ENCODE results near the gene ITPR3. TPM values are rescaled to one million over a fixed set of nuclear protein-coding genes. Genes with fewer than 3 reads are reported as not detected.

The ITPR3 gene
- total RNA-seq, 1 experiment from 2014 or later = 103 TPM

DNA sequence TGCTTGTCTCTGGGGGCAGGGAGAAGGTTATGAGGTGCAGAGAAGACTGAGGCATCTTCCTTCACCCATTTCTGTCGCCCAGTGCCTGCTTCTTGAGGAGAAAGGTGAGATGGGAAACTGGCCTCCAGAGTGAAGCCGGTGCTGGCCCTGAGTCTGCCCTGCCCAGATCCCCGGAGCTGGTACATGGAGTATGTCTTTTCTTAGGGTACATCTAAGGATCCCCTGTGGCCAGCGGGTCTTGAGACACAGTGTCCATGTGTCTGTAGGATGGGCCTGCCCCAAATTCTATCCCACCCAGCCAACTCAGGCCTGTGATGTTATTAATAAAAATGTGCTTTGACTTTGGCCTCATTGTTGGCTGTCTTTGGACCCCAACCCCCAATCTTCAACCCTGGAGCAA, 32.2 kb upstream of the ITPR3 start:
- Histone ChIP-seq H3K9me2 (ENCODE audit: insufficient read depth) (no peaks in the 10 kb centered on the region), H3K27ac (ENCODE audit: low read depth, low read length) (peak overlapping the region; percentile 86; the same call in 1 of the 2 replicates), H2AFZ (ENCODE audit: low read depth, low read length, poor library complexity, severe bottlenecking) (no peak overlapping the region), H3K4me1 (ENCODE audit: control insufficient read depth in 1 of 2, insufficient read depth in 2 of 2, low read length in 2 of 2) (peaks cover 26 to 68% of the 10 kb centered on the region in 2 experiments), H3K9me3 (ENCODE audit: control insufficient read depth in 1 of 2, insufficient read depth in 1 of 2, low read depth in 1 of 2, low read length in 2 of 2) (no peaks in the 10 kb centered on the region), H3K9ac (ENCODE audit: low read length) (peak overlapping the region; percentile 71; the same call in 1 of the 2 replicates), H4K20me1 (ENCODE audit: insufficient read depth) (no peaks in the 10 kb centered on the region), H3K27me3 (ENCODE audit: insufficient read depth, low read length) (no peaks in the 10 kb centered on the region), H3K4me3 (replicated peaks in 1 of 2; ENCODE audit: low read depth in 1 of 2, low read length in 2 of 2) (no peak overlapping the region), H3K79me2 (ENCODE audit: insufficient read depth, low read length) (no peaks in the 10 kb centered on the region), H3K4me2 (ENCODE audit: low read length) (peak overlapping the region; percentile 93; the same call in 1 of the 2 replicates), H3K36me3 (ENCODE audit: control insufficient read depth in 1 of 2, insufficient read depth in 2 of 2, low read length in 2 of 2) (no peaks in the 10 kb centered on the region)
- ATAC-seq (no peak), DNase-seq (ENCODE audit: low read depth, low spot score) (no peak)
- no TSS peak for BruUV-seq (replicated peaks)
- CTCF ChIA-PET = no interaction called here
- RAD21 ChIA-PET (ENCODE audit: low non-redundant PET in 1 of 2, low total read pairs in 2 of 2, uncharacterized antibody in 2 of 2, unreplicated experiment in 2 of 2) = interaction anchor here in 1 of 2 experiments (2.0 kb wide), 1 partner anchor 19 kb away, joined by 14 read pairs; no protein-coding TSS in a partner anchor
- TF ChIP-seq CBX3 (IDR thresholded peaks at IDR 0.05; ENCODE audit: low read depth) (no peak), EGR1 (IDR thresholded peaks at IDR 0.05; ENCODE audit: low read depth) (no peak), ZBTB33 (IDR thresholded peaks at IDR 0.05; ENCODE audit: extremely low read depth, insufficient replicate concordance, low read length) (no peak)
- TF ChIP-seq, protein P1, sequence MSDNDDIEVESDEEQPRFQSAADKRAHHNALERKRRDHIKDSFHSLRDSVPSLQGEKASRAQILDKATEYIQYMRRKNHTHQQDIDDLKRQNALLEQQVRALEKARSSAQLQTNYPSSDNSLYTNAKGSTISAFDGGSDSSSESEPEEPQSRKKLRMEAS (IDR thresholded peaks at IDR 0.05) = no peak
- POLR2A ChIA-PET = no interaction called here
- intact Hi-C loops (cut with micrococcal nuclease) = loop anchor here (5.0 to 10.0 kb wide), 3 partner anchors 33 to 566 kb away; partner anchors contain the start of gene ITPR3

- Histone ChIP-seq H3K27me3 (ENCODE audit: insufficient read depth, low read length) (no peaks in the 10 kb centered on the region), H3K4me3 (replicated peaks in 1 of 2; ENCODE audit: low read depth in 1 of 2, low read length in 2 of 2) (no peak overlapping the region), H3K4me1 (ENCODE audit: control insufficient read depth in 1 of 2, insufficient read depth in 2 of 2, low read length in 2 of 2) (peaks cover 26 to 68% of the 10 kb centered on the region in 2 experiments), H3K79me2 (ENCODE audit: insufficient read depth, low read length) (no peaks in the 10 kb centered on the region), H3K36me3 (ENCODE audit: control insufficient read depth in 1 of 2, insufficient read depth in 2 of 2, low read length in 2 of 2) (no peaks in the 10 kb centered on the region), H3K4me2 (ENCODE audit: low read length) (peak overlapping the region; percentile 93), H4K20me1 (ENCODE audit: insufficient read depth) (no peaks in the 10 kb centered on the region), H3K9me3 (ENCODE audit: control insufficient read depth in 1 of 2, insufficient read depth in 1 of 2, low read depth in 1 of 2, low read length in 2 of 2) (no peaks in the 10 kb centered on the region), H3K27ac (ENCODE audit: low read depth, low read length) (peak overlapping the region; percentile 86), H2AFZ (ENCODE audit: low read depth, low read length, poor library complexity, severe bottlenecking) (no peak overlapping the region), H3K9ac (ENCODE audit: low read length) (peak overlapping the region; percentile 71; the same call in 1 of the 2 replicates), H3K9me2 (ENCODE audit: insufficient read depth) (no peaks in the 10 kb centered on the region)
- ChIA-PET CTCF (interaction anchor here (1.0 to 1.4 kb wide), 11 partner anchors 9 to 155 kb away, joined by 3 to 17 read pairs (median 7); partner anchors contain the start of gene BAK1), RAD21 (ENCODE audit: low non-redundant PET in 1 of 2, low total read pairs in 2 of 2, uncharacterized antibody in 2 of 2, unreplicated experiment in 2 of 2) (interaction anchor here (0.7 to 2.0 kb wide), 4 partner anchors 18 to 43 kb away, joined by 3 to 14 read pairs (median 4); partner anchors contain the start of gene ITPR3 (in 1 of the 2)), POLR2A (interaction anchor here (0.8 to 1.3 kb wide), 4 partner anchors 10 to 33 kb away, joined by 3 to 8 read pairs (median 6); no protein-coding TSS in a partner anchor)
- intact Hi-C loops (cut with micrococcal nuclease) = loop anchor here (5.0 to 10.0 kb wide), 3 partner anchors 33 to 565 kb away; partner anchors contain the start of gene ITPR3
- DNase-seq (ENCODE audit: low read depth, low spot score) (no peak), ATAC-seq (no peak)
- BruUV-seq (replicated peaks) = no TSS peak
- TF ChIP-seq FOSL1 (IDR thresholded peaks at IDR 0.05; ENCODE audit: low read depth) (no peak), ELF1 (IDR thresholded peaks at IDR 0.05; ENCODE audit: borderline replicate concordance, low read depth) (no peak), REST (IDR thresholded peaks at IDR 0.05; ENCODE audit: low read depth) (no peak), ZBTB33 (IDR thresholded peaks at IDR 0.05; ENCODE audit: extremely low read depth, insufficient replicate concordance, low read length) (no peak), EZH2phosphoT487 (IDR thresholded peaks at IDR 0.05; ENCODE audit: borderline replicate concordance) (no peak), ZFX (IDR thresholded peaks at IDR 0.05) (no peak), EGR1 (IDR thresholded peaks at IDR 0.05; ENCODE audit: low read depth) (no peak), SP1 (IDR thresholded peaks at IDR 0.05; ENCODE audit: low read depth) (no peak)
- TF ChIP-seq, protein P2, sequence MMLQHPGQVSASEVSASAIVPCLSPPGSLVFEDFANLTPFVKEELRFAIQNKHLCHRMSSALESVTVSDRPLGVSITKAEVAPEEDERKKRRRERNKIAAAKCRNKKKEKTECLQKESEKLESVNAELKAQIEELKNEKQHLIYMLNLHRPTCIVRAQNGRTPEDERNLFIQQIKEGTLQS (IDR thresholded peaks at IDR 0.05) = no peak
These were observed 31.8 kb upstream of the ITPR3 start for GRCh38 chr6:33589392-33589730.
